Endothelial cell of umbilical vein (primary cell): ENCODE measurements around the gene OR10H1. TPM values are rescaled to one million over a fixed set of nuclear protein-coding genes. Genes with fewer than 3 reads are reported as not detected.

Experiments
- BruUV-seq: library from RNA; stranded (reverse); fragments of 400-500 nt; replicated peaks from 2 replicates; lab custom pipeline; 2021; lab: Mats Ljungman, UMichigan
- CTCF ChIA-PET: fragments of 300-600, 350-600 bp; sonication (Branson Sonifier 250); formaldehyde crosslinking; loops from one replicate; lab custom pipeline; 2021; ENCODE audit warnings: antibody characterized with exemption, inconsistent platforms; lab: Charles Lee
- POLR2A ChIA-PET: fragments of 300-600, 350-600 bp; sonication (Branson Sonifier 250); formaldehyde crosslinking; loops from one replicate; lab custom pipeline; 2021; ENCODE audit warnings: antibody characterized with exemption, inconsistent platforms; lab: Charles Lee
- DNase-seq: peaks from one replicate; pipeline ENCODE4 v3.0.0-alpha.2; 2011; ENCODE audit warnings: low read depth, low spot score
- FAIRE-seq: peaks from 2 replicates; lab custom pipeline; 2011; peaks lifted over from hg19 to GRCh38; lab: Jason Lieb, UNC
- H2AFZ ChIP-seq: 2 replicates; pipeline ENCODE4 v1.6.0; 2012; ENCODE audit warnings: low read depth, low read length, control low read depth, inconsistent platforms
- H3K27ac ChIP-seq: 2 replicates; pipeline ENCODE4 v1.5.1; 2011; ENCODE audit warnings: low read depth, mild to moderate bottlenecking, control low read depth, low read length, moderate library complexity; ENCODE audit not compliant: insufficient read depth
- H3K27me3 ChIP-seq, 2 experiments: 2 replicates each; pipeline versions ENCODE4 v1.6.0 to v1.6.1; 2011; ENCODE audit warnings: low read length in 2 of 2, mixed read lengths in 1 of 2; ENCODE audit not compliant: control insufficient read depth in 2 of 2, insufficient read depth in 2 of 2
- H3K36me3 ChIP-seq, 2 experiments: 2 replicates in 1 of 2; 3 replicates in 1 of 2; pipeline ENCODE4 v1.5.1; 2011; ENCODE audit warnings: low read length in 2 of 2, mild to moderate bottlenecking in 1 of 2, moderate library complexity in 1 of 2; ENCODE audit not compliant: control insufficient read depth in 2 of 2, insufficient read depth in 2 of 2; ENCODE audit errors: extremely low read depth in 1 of 2
- H3K4me1 ChIP-seq: 3 replicates; pipeline ENCODE4 v1.5.1; 2011; ENCODE audit warnings: mild to moderate bottlenecking, low read length; ENCODE audit not compliant: control insufficient read depth, insufficient read depth; ENCODE audit errors: extremely low read depth
- H3K4me2 ChIP-seq: 2 replicates; pipeline ENCODE4 v1.6.1; 2011; ENCODE audit warnings: low read length, control low read depth, mixed read lengths; ENCODE audit not compliant: insufficient read depth
- H3K4me3 ChIP-seq, 3 experiments: fragments of 200-600 bp in 1 of 3; sonication (generic), shearing (Covaris generic) in 1 of 3; replicated peaks in 1 of 3; 2 replicates each; pipeline ENCODE4 v1.5.1; 2011 to 2016; ENCODE audit warnings: control low read depth in 3 of 3, low read length in 3 of 3, mild to moderate bottlenecking in 2 of 3, inconsistent platforms in 1 of 3, low read depth in 1 of 3, moderate library complexity in 1 of 3; ENCODE audit not compliant: insufficient read depth in 1 of 3
- H3K79me2 ChIP-seq: 2 replicates; pipeline ENCODE4 v1.6.0; 2012; ENCODE audit warnings: low read length, inconsistent platforms; ENCODE audit not compliant: control insufficient read depth, insufficient read depth
- H3K9ac ChIP-seq: replicated peaks from 2 replicates; pipeline ENCODE3; 2011; ENCODE audit warnings: low read length, control low read depth; ENCODE audit not compliant: insufficient read depth; ENCODE audit errors: extremely low read depth
- H3K9me1 ChIP-seq: replicated peaks from 3 replicates; pipeline ENCODE4 v1.6.0; 2011; ENCODE audit warnings: mild to moderate bottlenecking, low read length; ENCODE audit not compliant: control insufficient read depth, insufficient read depth; ENCODE audit errors: extremely low read depth
- H3K9me3 ChIP-seq: replicated peaks from 2 replicates; pipeline ENCODE4 v1.5.1; 2012; ENCODE audit warnings: low read length, inconsistent platforms; ENCODE audit not compliant: control insufficient read depth, insufficient read depth
- H4K20me1 ChIP-seq: replicated peaks from 2 replicates; pipeline ENCODE3; 2011; ENCODE audit warnings: mild to moderate bottlenecking, low read length; ENCODE audit not compliant: control insufficient read depth, insufficient read depth; ENCODE audit errors: extremely low read depth
- CTCF ChIP-seq, 2 donors: IDR thresholded peaks; 1 replicate in 1 of 2; 2 replicates in 1 of 2; pipeline ENCODE4 v1.5.1; 2011; ENCODE audit warnings: low read length in 2 of 2, mild to moderate bottlenecking in 2 of 2, moderate library complexity in 2 of 2, control low read depth in 1 of 2, inconsistent platforms in 1 of 2, low read depth in 1 of 2; ENCODE audit not compliant: insufficient read depth in 1 of 2; ENCODE audit errors: extremely low read depth in 1 of 2
- EZH2 ChIP-seq: IDR thresholded peaks from 2 replicates; pipeline ENCODE4 v1.6.1; 2012; ENCODE audit warnings: borderline replicate concordance, low read depth, mild to moderate bottlenecking, moderate library complexity, low read length, inconsistent platforms; ENCODE audit not compliant: severe bottlenecking
- FOS ChIP-seq: IDR thresholded peaks from 2 replicates; pipeline ENCODE4 v1.6.1; 2011; ENCODE audit warnings: mild to moderate bottlenecking, low read length, moderate library complexity, borderline replicate concordance; ENCODE audit not compliant: insufficient read depth
- GATA2 ChIP-seq: IDR thresholded peaks from 2 replicates; pipeline ENCODE4 v1.7.0; 2011; ENCODE audit warnings: low read depth, mild to moderate bottlenecking, moderate library complexity, mixed read lengths, low read length; ENCODE audit not compliant: insufficient read length, insufficient read depth
- JUN ChIP-seq: IDR thresholded peaks from 2 replicates; pipeline ENCODE4 v1.6.1; 2011; ENCODE audit warnings: borderline replicate concordance, low read depth; ENCODE audit not compliant: insufficient read length, insufficient read depth
- MAX ChIP-seq: IDR thresholded peaks from 2 replicates; pipeline ENCODE4 v1.6.1; 2011; ENCODE audit not compliant: insufficient read depth, insufficient read length
- MYC ChIP-seq: IDR thresholded peaks from one replicate; pipeline ENCODE4 v1.6.1; 2011; ENCODE audit warnings: mild to moderate bottlenecking, low read depth, low read length
- POLR2A ChIP-seq: IDR thresholded peaks from 2 replicates; pipeline ENCODE4 v1.6.1; 2012; ENCODE audit warnings: low read depth, mild to moderate bottlenecking, control low read depth, low read length
- POLR2AphosphoS5 ChIP-seq: IDR thresholded peaks from 2 replicates; pipeline ENCODE4 v1.6.1; 2012; ENCODE audit warnings: low read depth, mild to moderate bottlenecking, control low read depth, low read length, moderate library complexity; ENCODE audit not compliant: insufficient read depth
- dilution Hi-C: fragments of 300-500 bp; cut with MboI; formaldehyde crosslinking; loops from one replicate; pipeline ENCODE4 v1.15.0; 2019; ENCODE audit warnings: low sequenced_read_pairs; ENCODE audit not compliant: extremely low pct_ligation_motif_present
- intact Hi-C: fragments of 100-400 bp; cut with micrococcal nuclease; formaldehyde crosslinking; loops from one replicate; pipeline ENCODE4 v1.10.0; 2022
- polyA plus RNA-seq, 4 experiments: library from polyadenylated mRNA; depleted of rRNA in 3 of 4; stranded (reverse) in 3 of 4; unstranded in 1 of 4; fragments of >200 nt; gene quantifications; 2 replicates each; pipeline versions ENCODE4 v1.2.1 to v1.2.3, GENCODE V29; 2011 to 2012; ENCODE audit warnings: missing spikeins in 1 of 4
- total RNA-seq: library from RNA; stranded (reverse); gene quantifications from 2 replicates; pipeline ENCODE4 v1.2.3, GENCODE V29; 2021

The OR10H1 gene
- total and polyA plus RNA-seq, 2 donors (not counting 3 experiments of a cell fraction or from before 2014, with no cell fraction given): not detected

- Histone ChIP-seq H4K20me1 (no peaks in the 10 kb centered on the region), H3K9me1 (no peaks in the 10 kb centered on the region), H3K4me1 (no peaks in the 10 kb centered on the region), H2AFZ (no peak overlapping the region), H3K9me3 (no peaks in the 10 kb centered on the region), H3K36me3 (no peaks in the 10 kb centered on the region), H3K79me2 (no peaks in the 10 kb centered on the region), H3K27ac (no peak overlapping the region), H3K4me3 (no peak overlapping the region), H3K9ac (no peak overlapping the region), H3K27me3 (no peaks in the 10 kb centered on the region), H3K4me2 (no peak overlapping the region)
- BruUV-seq: no TSS peak
- POLR2A ChIA-PET: no interaction called here
- DNase-seq (no peak), FAIRE-seq (no peak)
- intact Hi-C loops (no loop called here), dilution Hi-C loops (no loop called here)
- TF ChIP-seq GATA2 (no peak), MAX (no peak), CTCF (IDR thresholded peaks at IDR 0.05; ENCODE audit: extremely low read depth in 1 of 2, insufficient read depth in 1 of 2, low read depth in 1 of 2, low read length in 2 of 2) (no peak), MYC (no peak), POLR2AphosphoS5 (no peak), EZH2 (no peak), POLR2A (no peak), JUN (no peak), FOS (no peak)
- CTCF ChIA-PET: interaction anchor here (0.7 kb wide), 1 partner anchor 119 kb away, joined by 3 read pairs; no protein-coding TSS in a partner anchor
Measured at GRCh38 chr19:15781661-15782060, 33.8 kb downstream of the OR10H1 start.
